Liver (tissue), 9 donors: ENCODE measurements around the gene PGA5. TPM values are rescaled to one million over a fixed set of nuclear protein-coding genes. Genes with fewer than 3 reads are reported as not detected.

Source experiments
- DNase-seq: peaks from one replicate; pipeline ENCODE4 v3.0.0-alpha.2; 2017; ENCODE audit warnings: low spot score
- H3K27ac ChIP-seq, 2 donors: one replicate each; pipeline ENCODE4 v1.7.0; 2013; ENCODE audit warnings: inconsistent platforms in 2 of 2, low read length in 2 of 2, control low read depth in 1 of 2, low read depth in 1 of 2, mild to moderate bottlenecking in 1 of 2
- H3K27me3 ChIP-seq, 4 donors: one replicate each; pipeline versions ENCODE4 v1.6.1 to v1.7.0; 2013; ENCODE audit warnings: low read length in 3 of 4, inconsistent platforms in 1 of 4, mild to moderate bottlenecking in 1 of 4, moderate library complexity in 1 of 4; ENCODE audit not compliant: control insufficient read depth in 4 of 4, insufficient read depth in 4 of 4
- H3K36me3 ChIP-seq, 4 donors: one replicate each; pipeline versions ENCODE4 v1.6.1 to v1.7.0; 2013; ENCODE audit warnings: low read length in 3 of 4, mild to moderate bottlenecking in 3 of 4, low read depth in 1 of 4, moderate library complexity in 1 of 4; ENCODE audit not compliant: control insufficient read depth in 4 of 4, insufficient read depth in 3 of 4
- H3K4me1 ChIP-seq, 4 donors: one replicate each; pipeline versions ENCODE4 v1.6.1 to v1.7.0; 2013; ENCODE audit warnings: low read length in 3 of 4, mild to moderate bottlenecking in 3 of 4, moderate library complexity in 1 of 4; ENCODE audit not compliant: control insufficient read depth in 4 of 4, insufficient read depth in 4 of 4
- H3K4me3 ChIP-seq, 3 donors: one replicate each; pipeline versions ENCODE4 v1.6.1 to v1.7.0; 2013; ENCODE audit warnings: low read length in 3 of 3, control low read depth in 1 of 3, low read depth in 1 of 3, mild to moderate bottlenecking in 1 of 3
- H3K9ac ChIP-seq, 2 donors: one replicate each; pipeline ENCODE4 v1.7.0; 2013; ENCODE audit warnings: low read length in 2 of 2, mild to moderate bottlenecking in 2 of 2, moderate library complexity in 2 of 2, control low read depth in 1 of 2, low read depth in 1 of 2
- H3K9me3 ChIP-seq, 4 donors: one replicate each; pipeline versions ENCODE4 v1.6.1 to v1.7.0; 2013; ENCODE audit warnings: low read length in 3 of 4; ENCODE audit not compliant: control insufficient read depth in 4 of 4
- ATF3 ChIP-seq: IDR thresholded peaks from 2 replicates; pipeline ENCODE4 v1.6.1; 2016; ENCODE audit warnings: antibody characterized with exemption
- CTCF ChIP-seq: fragments of 150-350 bp; IDR thresholded peaks from 2 replicates; pipeline ENCODE4 v1.5.1; 2017; ENCODE audit warnings: improper control_type of control experiment, low read depth, low read length; ENCODE audit not compliant: missing input control
- EGR1 ChIP-seq, 2 donors: IDR thresholded peaks; 2 replicates each; pipeline ENCODE4 v1.6.1; 2016 to 2018; ENCODE audit warnings: antibody characterized with exemption in 2 of 2, low read depth in 2 of 2
- FOXA1 ChIP-seq: IDR thresholded peaks from 2 replicates; pipeline ENCODE4 v1.6.1; 2016; ENCODE audit warnings: antibody characterized with exemption
- FOXA2 ChIP-seq: IDR thresholded peaks from 2 replicates; pipeline ENCODE4 v1.6.1; 2016; ENCODE audit warnings: antibody characterized with exemption
- GABPA ChIP-seq, 2 donors: IDR thresholded peaks in 1 of 2; conservative IDR thresholded peaks in 1 of 2; 2 replicates each; pipeline ENCODE4 v1.6.1; 2016; ENCODE audit warnings: antibody characterized with exemption in 2 of 2, mild to moderate bottlenecking in 1 of 2, moderate library complexity in 1 of 2
- HNF4A ChIP-seq, 2 donors: conservative IDR thresholded peaks; 2 replicates each; pipeline ENCODE4 v1.6.1; 2016; ENCODE audit warnings: antibody characterized with exemption in 2 of 2, mild to moderate bottlenecking in 2 of 2
- HNF4G ChIP-seq: IDR thresholded peaks from 2 replicates; pipeline ENCODE4 v1.6.1; 2016; ENCODE audit warnings: antibody characterized with exemption
- JUND ChIP-seq, 2 donors: IDR thresholded peaks; 2 replicates each; pipeline ENCODE4 v1.6.1; 2016; ENCODE audit warnings: antibody characterized with exemption in 2 of 2
- NR2F2 ChIP-seq: IDR thresholded peaks from 2 replicates; pipeline ENCODE4 v1.6.1; 2016; ENCODE audit warnings: antibody characterized with exemption
- RAD21 ChIP-seq, 2 donors: IDR thresholded peaks; 2 replicates each; pipeline ENCODE4 v1.6.1; 2016; ENCODE audit warnings: antibody characterized with exemption in 2 of 2, mild to moderate bottlenecking in 2 of 2
- RXRA ChIP-seq, 2 donors: IDR thresholded peaks; 2 replicates each; pipeline ENCODE4 v1.6.1; 2017 to 2018; ENCODE audit warnings: antibody characterized with exemption in 2 of 2, mild to moderate bottlenecking in 1 of 2
- SP1 ChIP-seq: IDR thresholded peaks from 2 replicates; pipeline ENCODE4 v1.6.1; 2018; ENCODE audit warnings: antibody characterized with exemption, mild to moderate bottlenecking
- TAF1 ChIP-seq: conservative IDR thresholded peaks from 2 replicates; pipeline ENCODE4 v1.6.1; 2016; ENCODE audit warnings: antibody characterized with exemption, mild to moderate bottlenecking
- YY1 ChIP-seq: IDR thresholded peaks from 2 replicates; pipeline ENCODE4 v1.6.1; 2016; ENCODE audit warnings: antibody characterized with exemption, mild to moderate bottlenecking
- ZBTB33 ChIP-seq: IDR thresholded peaks from 2 replicates; pipeline ENCODE4 v1.6.1; 2016; ENCODE audit warnings: antibody characterized with exemption
- WGBS: extraction: QIAGEN DNeasy Blood & Tissue Kit; methylation state at CpG from one replicate; pipeline ENCODE4 v1.1.7; 2013; 5-methylcytosine and 5-hydroxymethylcytosine counted together
- polyA plus RNA-seq, 2 donors: library from polyadenylated mRNA; stranded (reverse) in 1 of 2; unstranded in 1 of 2; fragments of 200-250 nt in 1 of 2; fragments of >200 nt in 1 of 2; fragmentation: Nextera tagmentation in 1 of 2; extraction: Ambion mirVana in 1 of 2; gene quantifications; one replicate each; pipeline versions ENCODE4 v1.2.1 to v1.2.3, GENCODE V29; 2013 to 2015
- total RNA-seq, 2 donors: library from RNA; depleted of rRNA; stranded (reverse); fragments of >200 nt; gene quantifications; one replicate each; pipeline ENCODE4 v1.2.3, GENCODE V29; 2014
- TF ChIP-seq, protein P1 (sequence below): IDR thresholded peaks from 2 replicates; pipeline ENCODE4 v1.6.1; 2016; ENCODE audit warnings: antibody characterized with exemption, mild to moderate bottlenecking
- TF ChIP-seq, protein P2 (sequence below): IDR thresholded peaks from 2 replicates; pipeline ENCODE4 v1.6.1; 2016; ENCODE audit warnings: antibody characterized with exemption
- donor health status: healthy.
- donor health status: healthy.
- donor health status: healthy.
- donor health status: healthy.
- donor health status: healthy.

The PGA5 gene
- total and polyA plus RNA-seq, 4 donors: 0.31 to 1.7 (median 0.40) TPM; not detected in 1

GRCh38 chr11:61264795-61265194 lies 23.8 kb downstream of the PGA5 start (continued):
- TF ChIP-seq CTCF (no peak), NR2F2 (no peak), FOXA1 (no peak), ZBTB33 (no peak), HNF4G (peak; percentile 8), ATF3 (no peak), SP1 (no peak), TAF1 (no peak)

GRCh38 chr11:61265357-61265756 lies 24.4 kb downstream of the PGA5 start:
- no peaks in the 10 kb centered on the region for H3K27me3 ChIP-seq
- no peak overlapping the region for H3K4me3 ChIP-seq
- H3K27ac ChIP-seq: peak overlapping the region; percentile 68 to 82
- no peak overlapping the region for H3K9ac ChIP-seq
- H3K36me3 ChIP-seq: no peaks in the 10 kb centered on the region
- peak; percentile 50 for TF ChIP-seq HNF4G
- peak; percentile 13 for TF ChIP-seq FOXA1
- no peak for TF ChIP-seq RAD21 (IDR thresholded peaks at IDR 0.05)
- peak; percentile 63 for TF ChIP-seq ZBTB33
- peak; percentile 79 for TF ChIP-seq SP1
- TF ChIP-seq YY1: peak; percentile 28
- TF ChIP-seq ATF3: no peak
- TF ChIP-seq RXRA (IDR thresholded peaks at IDR 0.05): peak; percentile 90 to 96
- TF ChIP-seq TAF1: no peak
- TF ChIP-seq NR2F2: no peak
- TF ChIP-seq GABPA (IDR thresholded peaks at IDR 0.05 in 1 of 2, conservative IDR thresholded peaks at IDR 0.05 in 1 of 2): peak in 1 of 2 donors; percentile 35
- TF ChIP-seq, protein P1, sequence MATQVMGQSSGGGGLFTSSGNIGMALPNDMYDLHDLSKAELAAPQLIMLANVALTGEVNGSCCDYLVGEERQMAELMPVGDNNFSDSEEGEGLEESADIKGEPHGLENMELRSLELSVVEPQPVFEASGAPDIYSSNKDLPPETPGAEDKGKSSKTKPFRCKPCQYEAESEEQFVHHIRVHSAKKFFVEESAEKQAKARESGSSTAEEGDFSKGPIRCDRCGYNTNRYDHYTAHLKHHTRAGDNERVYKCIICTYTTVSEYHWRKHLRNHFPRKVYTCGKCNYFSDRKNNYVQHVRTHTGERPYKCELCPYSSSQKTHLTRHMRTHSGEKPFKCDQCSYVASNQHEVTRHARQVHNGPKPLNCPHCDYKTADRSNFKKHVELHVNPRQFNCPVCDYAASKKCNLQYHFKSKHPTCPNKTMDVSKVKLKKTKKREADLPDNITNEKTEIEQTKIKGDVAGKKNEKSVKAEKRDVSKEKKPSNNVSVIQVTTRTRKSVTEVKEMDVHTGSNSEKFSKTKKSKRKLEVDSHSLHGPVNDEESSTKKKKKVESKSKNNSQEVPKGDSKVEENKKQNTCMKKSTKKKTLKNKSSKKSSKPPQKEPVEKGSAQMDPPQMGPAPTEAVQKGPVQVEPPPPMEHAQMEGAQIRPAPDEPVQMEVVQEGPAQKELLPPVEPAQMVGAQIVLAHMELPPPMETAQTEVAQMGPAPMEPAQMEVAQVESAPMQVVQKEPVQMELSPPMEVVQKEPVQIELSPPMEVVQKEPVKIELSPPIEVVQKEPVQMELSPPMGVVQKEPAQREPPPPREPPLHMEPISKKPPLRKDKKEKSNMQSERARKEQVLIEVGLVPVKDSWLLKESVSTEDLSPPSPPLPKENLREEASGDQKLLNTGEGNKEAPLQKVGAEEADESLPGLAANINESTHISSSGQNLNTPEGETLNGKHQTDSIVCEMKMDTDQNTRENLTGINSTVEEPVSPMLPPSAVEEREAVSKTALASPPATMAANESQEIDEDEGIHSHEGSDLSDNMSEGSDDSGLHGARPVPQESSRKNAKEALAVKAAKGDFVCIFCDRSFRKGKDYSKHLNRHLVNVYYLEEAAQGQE: peak; percentile 50
- peak in 1 of 2 donors; percentile 78 for TF ChIP-seq JUND (IDR thresholded peaks at IDR 0.05)
- TF ChIP-seq FOXA2: peak; percentile 82
- peak; percentile 84 to 92 for TF ChIP-seq HNF4A (conservative IDR thresholded peaks at IDR 0.05)
- TF ChIP-seq, protein P2, sequence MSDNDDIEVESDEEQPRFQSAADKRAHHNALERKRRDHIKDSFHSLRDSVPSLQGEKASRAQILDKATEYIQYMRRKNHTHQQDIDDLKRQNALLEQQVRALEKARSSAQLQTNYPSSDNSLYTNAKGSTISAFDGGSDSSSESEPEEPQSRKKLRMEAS: peak; percentile 64
- TF ChIP-seq CTCF: no peak
- peak in 1 of 2 donors; percentile 41 for TF ChIP-seq EGR1 (IDR thresholded peaks at IDR 0.05; ENCODE audit: low read depth in 2 of 2)
- no peak for DNase-seq
- 44% methylated on average over 14 of the region's 14 CpGs for WGBS
- peaks cover 5 to 18% (median 12%) of the 10 kb centered on the region in 4 donors for H3K4me1 ChIP-seq
- no peaks in the 10 kb centered on the region for H3K9me3 ChIP-seq
